Colonic mucosa (tissue), 4 donors: ENCODE results near the gene FAM227A. TPM values are rescaled to one million over a fixed set of nuclear protein-coding genes. Genes with fewer than 3 reads are reported as not detected.

Source experiments
- DNase-seq: peaks from one replicate; pipeline ENCODE4 v3.0.0-alpha.2; 2020
- H3K27ac ChIP-seq: fragments of 200-600 bp; one replicate; pipeline ENCODE4 v1.8.0; 2021
- H3K27me3 ChIP-seq: fragments of 200-600 bp; one replicate; pipeline ENCODE4 v1.8.0; 2021
- H3K36me3 ChIP-seq: fragments of 200-600 bp; one replicate; pipeline ENCODE4 v1.8.0; 2021
- H3K4me1 ChIP-seq: fragments of 200-600 bp; one replicate; pipeline ENCODE4 v1.8.0; 2021; ENCODE audit warnings: mild to moderate bottlenecking
- H3K4me3 ChIP-seq: fragments of 200-600 bp; one replicate; pipeline ENCODE4 v1.8.0; 2021
- H3K9ac ChIP-seq, 2 donors: one replicate each; pipeline ENCODE4 v1.7.0; 2013; ENCODE audit warnings: control low read depth in 2 of 2, low read depth in 2 of 2, low read length in 2 of 2
- H3K9me3 ChIP-seq: fragments of 200-600 bp; one replicate; pipeline ENCODE4 v1.8.0; 2021
- CTCF ChIP-seq: fragments of 200-600 bp; IDR thresholded peaks from one replicate; pipeline ENCODE4 v1.8.0; 2022; ENCODE audit warnings: antibody characterized with exemption, mild to moderate bottlenecking
- intact Hi-C: fragments of 100-400 bp; cut with DNase I; formaldehyde crosslinking; loops from one replicate; pipeline ENCODE4 v1.14.1; 2022
- total RNA-seq, 2 donors: library from RNA; stranded (reverse); fragmentation: NEBNext Ultra II Directional in 1 of 2; extraction: Animal tissue kit (Norgen Biotek cat#: 25700) in 1 of 2; gene quantifications; one replicate each; pipeline ENCODE4 v1.2.1, GENCODE V29; 2021
- donor health status: healthy.
- donor health status: DM: no; HTN: no; CAD: no.
- donor health status: DM: no; HTN: no; CAD: no.

FAM227A gene
- total RNA-seq, 2 donors from 2014 or later, result 0.21 to 2.0 TPM

- H3K9me3 ChIP-seq, result no peaks in the 10 kb centered on the region
- peak; percentile 80 for DNase-seq
- H3K36me3 ChIP-seq, result no peaks in the 10 kb centered on the region
- peak overlapping the region; percentile 70 for H3K4me3 ChIP-seq
- peaks cover 18% of the 10 kb centered on the region for H3K4me1 ChIP-seq
- H3K27ac ChIP-seq, result peak overlapping the region; percentile 95
- TF ChIP-seq CTCF, result no peak
- peak overlapping the region; percentile 86 to 92 for H3K9ac ChIP-seq
- no peaks in the 10 kb centered on the region for H3K27me3 ChIP-seq
- intact Hi-C loops, result no loop called here
Observed at GRCh38 chr22:38700270-38700788, 44.1 kb upstream of the FAM227A start.

GRCh38 chr22:38699784-38700183 lies 43.6 kb upstream of the FAM227A start:
- peak overlapping the region; percentile 95 for H3K27ac ChIP-seq
- DNase-seq, result peak; percentile 46
- H3K9ac ChIP-seq, result peak overlapping the region; percentile 86 to 92
- no peaks in the 10 kb centered on the region for H3K27me3 ChIP-seq
- H3K4me3 ChIP-seq, result peak overlapping the region; percentile 70
- no peaks in the 10 kb centered on the region for H3K36me3 ChIP-seq
- H3K4me1 ChIP-seq, result peaks cover 14% of the 10 kb centered on the region
- intact Hi-C loops, result no loop called here
- no peaks in the 10 kb centered on the region for H3K9me3 ChIP-seq
- TF ChIP-seq CTCF, result no peak

- H3K9ac ChIP-seq, result peak overlapping the region; percentile 86 to 92
Observed at GRCh38 chr22:38699143-38699542, 43.0 kb upstream of the FAM227A start.

GRCh38 chr22:38698407-38699094 lies 42.4 kb upstream of the FAM227A start:
- no peak for DNase-seq
- H3K4me1 ChIP-seq, result peaks cover 12% of the 10 kb centered on the region
- peak overlapping the region; percentile 70 for H3K4me3 ChIP-seq
- intact Hi-C loops, result no loop called here
- no peaks in the 10 kb centered on the region for H3K36me3 ChIP-seq
- peak overlapping the region; percentile 95 for H3K27ac ChIP-seq
- no peaks in the 10 kb centered on the region for H3K27me3 ChIP-seq
- TF ChIP-seq CTCF, result no peak
- H3K9me3 ChIP-seq, result no peaks in the 10 kb centered on the region
- H3K9ac ChIP-seq, result peak overlapping the region in 1 of 2 donors; percentile 92

More at GRCh38 chr22:38699143-38699542, 43.0 kb upstream of the FAM227A start:
- Histone ChIP-seq H3K4me3 (peak overlapping the region; percentile 70), H3K4me1 (peaks cover 12% of the 10 kb centered on the region), H3K36me3 (no peaks in the 10 kb centered on the region), H3K27ac (peak overlapping the region; percentile 95), H3K9me3 (no peaks in the 10 kb centered on the region), H3K27me3 (no peaks in the 10 kb centered on the region)
- intact Hi-C loops, result no loop called here
- no peak for TF ChIP-seq CTCF
- DNase-seq, result no peak

GRCh38 chr22:38697425-38698089 lies 41.4 kb upstream of the FAM227A start:
- Histone ChIP-seq H3K27ac (peak overlapping the region; percentile 87), H3K4me1 (peaks cover 12% of the 10 kb centered on the region), H3K27me3 (no peaks in the 10 kb centered on the region), H3K9ac (peak overlapping the region in 1 of 2 donors; percentile 29), H3K4me3 (peak overlapping the region; percentile 70), H3K36me3 (no peaks in the 10 kb centered on the region), H3K9me3 (no peaks in the 10 kb centered on the region)
- no peak for TF ChIP-seq CTCF
- DNase-seq, result peak; percentile 42
- intact Hi-C loops, result no loop called here
